GM23338 (cell line): ENCODE results near the gene CHMP1B. TPM values are rescaled to one million over a fixed set of nuclear protein-coding genes. Genes with fewer than 3 reads are reported as not detected.

Source experiments
- ATAC-seq: fragments of 200-7000 bp; cut with Tn5 transposase; 3 replicates; pipeline ENCODE4 v1.9.1; 2020
- DNase-seq: peaks from one replicate; pipeline ENCODE4 v3.0.0-alpha.2; 2015; ENCODE audit warnings: low spot score
- H2AFZ ChIP-seq: fragments of 200-600 bp; sonication (generic); 2 replicates; pipeline ENCODE4 v1.8.0; 2016; ENCODE audit warnings: antibody characterized with exemption, mild to moderate bottlenecking, moderate library complexity
- H3F3A ChIP-seq: fragments of 200-600 bp; sonication (generic); replicated peaks from 2 replicates; pipeline ENCODE4 v1.8.0; 2017; ENCODE audit warnings: antibody characterized with exemption, mixed run types, low read depth
- H3K27ac ChIP-seq: fragments of 200-600 bp; sonication (generic); 2 replicates; pipeline ENCODE4 v1.6.1; 2016; ENCODE audit warnings: low read depth
- H3K27me3 ChIP-seq: fragments of 200-600 bp; sonication (generic); 2 replicates; pipeline ENCODE4 v1.8.0; 2016; ENCODE audit warnings: mild to moderate bottlenecking, mixed run types, moderate library complexity; ENCODE audit not compliant: insufficient read depth
- H3K36me3 ChIP-seq: fragments of 200-600 bp; sonication (generic); 2 replicates; pipeline ENCODE4 v1.8.0; 2016; ENCODE audit warnings: mild to moderate bottlenecking; ENCODE audit not compliant: insufficient read depth
- H3K4me1 ChIP-seq: fragments of 200-600 bp; sonication (generic); 2 replicates; pipeline ENCODE4 v1.8.0; 2016; ENCODE audit warnings: mild to moderate bottlenecking, moderate library complexity; ENCODE audit not compliant: insufficient read depth
- H3K4me2 ChIP-seq: fragments of 200-600 bp; sonication (generic); 2 replicates; pipeline ENCODE4 v1.7.1; 2017; ENCODE audit warnings: mixed run types
- H3K4me3 ChIP-seq: fragments of 200-600 bp; sonication (generic); 2 replicates; pipeline ENCODE4 v1.6.1; 2016; ENCODE audit warnings: mixed run types
- H3K79me2 ChIP-seq: fragments of 200-600 bp; sonication (generic); replicated peaks from 2 replicates; pipeline ENCODE4 v1.8.0; 2017; ENCODE audit warnings: mild to moderate bottlenecking; ENCODE audit not compliant: insufficient read depth
- H3K9me2 ChIP-seq: fragments of 200-600 bp; sonication (generic); 2 replicates; pipeline ENCODE4 v1.8.0; 2017; ENCODE audit not compliant: insufficient read depth
- H4K20me1 ChIP-seq: fragments of 200-600 bp; sonication (generic); replicated peaks from 2 replicates; pipeline ENCODE4 v1.8.0; 2017; ENCODE audit warnings: mild to moderate bottlenecking; ENCODE audit not compliant: insufficient read depth
- H3K27ac Mint-ChIP-seq: 2 replicates; pipeline ENCODE4 v1.8.0; 2020; ENCODE audit warnings: inconsistent platforms, mild to moderate bottlenecking, moderate library complexity, mixed read lengths
- H3K27me3 Mint-ChIP-seq: 3 replicates; pipeline ENCODE4 v1.8.0; 2022; ENCODE audit warnings: low read depth, mild to moderate bottlenecking, moderate library complexity, mixed read lengths, inconsistent platforms; ENCODE audit not compliant: insufficient read depth, poor library complexity
- H3K36me3 Mint-ChIP-seq: 3 replicates; pipeline ENCODE4 v1.8.0; 2021; ENCODE audit warnings: low read depth, mild to moderate bottlenecking, inconsistent platforms, moderate library complexity, mixed read lengths
- H3K4me1 Mint-ChIP-seq: 3 replicates; pipeline ENCODE4 v1.8.0; 2020; ENCODE audit warnings: mild to moderate bottlenecking, inconsistent platforms, mixed read lengths
- H3K4me3 Mint-ChIP-seq: 3 replicates; pipeline ENCODE4 v1.8.0; 2021; ENCODE audit warnings: moderate library complexity, mild to moderate bottlenecking, inconsistent platforms, mixed read lengths
- H3K9me3 Mint-ChIP-seq: 3 replicates; pipeline ENCODE4 v1.8.0; 2020; ENCODE audit warnings: moderate library complexity, mild to moderate bottlenecking, inconsistent platforms, mixed read lengths
- CREB1 ChIP-seq: fragments of 250-450 bp; sonication (Bioruptor Pico); IDR thresholded peaks from 2 replicates; pipeline ENCODE4 v1.5.0; 2020; ENCODE audit warnings: low read depth, mild to moderate bottlenecking, moderate library complexity
- EZH2phosphoT487 ChIP-seq: fragments of 200-600 bp; sonication (generic); IDR thresholded peaks from one replicate; pipeline ENCODE4 v1.8.1; 2018; ENCODE audit warnings: antibody characterized with exemption; ENCODE audit not compliant: unreplicated experiment
- JUNB ChIP-seq: IDR thresholded peaks from one replicate; pipeline ENCODE4 v1.6.1; 2016; ENCODE audit warnings: antibody characterized with exemption; ENCODE audit not compliant: unreplicated experiment
- STAT1 ChIP-seq: IDR thresholded peaks from one replicate; pipeline ENCODE4 v1.6.1; 2016; ENCODE audit warnings: antibody characterized with exemption; ENCODE audit not compliant: unreplicated experiment
- ZNF114 ChIP-seq: fragments of 250-450 bp; sonication (Bioruptor Pico); IDR thresholded peaks from 2 replicates; pipeline ENCODE4 v1.5.0; 2020; ENCODE audit warnings: mild to moderate bottlenecking, moderate library complexity
- ZNF331 ChIP-seq: fragments of 250-450 bp; sonication (Bioruptor Pico); IDR thresholded peaks from 2 replicates; pipeline ENCODE4 v1.5.0; 2020; ENCODE audit warnings: low read depth, mild to moderate bottlenecking, moderate library complexity
- polyA plus RNA-seq: library from polyadenylated mRNA; unstranded; fragments of >200 nt; fragmentation: Nextera tagmentation; extraction: Ambion mirVana; gene quantifications from 2 replicates; pipeline ENCODE4 v1.2.1, GENCODE V29; 2016
- total RNA-seq: library from RNA; depleted of rRNA; stranded (reverse); fragments of >200 nt; shearing (Covaris generic); gene quantifications from 2 replicates; pipeline ENCODE4 v1.2.3, GENCODE V29; 2014
- TF ChIP-seq, protein P1 (sequence below): fragments of 250-450 bp; sonication (Bioruptor Pico); IDR thresholded peaks from 2 replicates; pipeline ENCODE4 v1.5.0; 2020; ENCODE audit warnings: mild to moderate bottlenecking, moderate library complexity
- TF ChIP-seq, protein P2 (sequence below), 2 experiments: fragments of 200-600 bp in 1 of 2; sonication (generic) in 1 of 2; conservative IDR thresholded peaks; 2 replicates each; pipeline versions ENCODE4 v1.5.1 to v1.6.1; 2016 to 2017; ENCODE audit warnings: antibody characterized with exemption in 2 of 2, low read depth in 2 of 2, mild to moderate bottlenecking in 2 of 2, moderate library complexity in 1 of 2
- TF ChIP-seq, protein P3 (sequence below): IDR thresholded peaks from one replicate; pipeline ENCODE4 v1.6.1; 2018; ENCODE audit warnings: antibody characterized with exemption; ENCODE audit not compliant: unreplicated experiment

The CHMP1B gene
- total and polyA plus RNA-seq, 2 experiments from 2014 or later, result 41.8 to 52.1 TPM

DNA sequence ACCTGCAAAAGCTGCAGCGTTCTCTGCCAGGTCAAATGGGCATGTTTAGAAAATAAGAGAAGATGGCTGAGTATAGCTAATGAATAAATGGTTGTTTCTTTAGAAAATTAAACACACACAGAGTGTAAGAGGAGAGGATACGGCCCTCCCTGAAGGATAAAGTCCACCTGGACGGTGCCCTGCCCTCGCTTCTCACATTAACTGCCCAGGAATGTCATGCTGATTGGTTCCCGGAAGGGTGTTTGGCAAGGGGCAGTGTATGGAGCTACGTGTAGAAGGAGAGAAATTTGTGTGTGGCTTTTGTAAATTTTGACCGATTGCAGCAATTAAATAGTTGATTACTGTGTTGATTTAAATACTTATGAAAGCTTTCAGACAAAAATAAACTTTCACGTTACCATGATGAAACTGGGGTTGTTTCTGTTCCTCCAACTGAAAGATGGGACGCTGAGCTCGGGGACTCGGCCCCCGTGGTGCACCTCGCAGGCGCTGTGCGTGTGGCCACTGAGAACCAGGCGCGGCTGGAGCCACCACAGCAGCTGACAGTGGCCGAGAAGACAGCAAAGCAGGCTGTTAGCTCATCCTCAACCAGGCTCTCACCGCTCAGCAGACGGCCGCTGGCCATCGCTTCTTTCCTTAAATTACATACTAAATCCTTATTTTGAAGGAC lies 34.2 kb downstream of the CHMP1B start (continued):
- TF ChIP-seq, protein P1, sequence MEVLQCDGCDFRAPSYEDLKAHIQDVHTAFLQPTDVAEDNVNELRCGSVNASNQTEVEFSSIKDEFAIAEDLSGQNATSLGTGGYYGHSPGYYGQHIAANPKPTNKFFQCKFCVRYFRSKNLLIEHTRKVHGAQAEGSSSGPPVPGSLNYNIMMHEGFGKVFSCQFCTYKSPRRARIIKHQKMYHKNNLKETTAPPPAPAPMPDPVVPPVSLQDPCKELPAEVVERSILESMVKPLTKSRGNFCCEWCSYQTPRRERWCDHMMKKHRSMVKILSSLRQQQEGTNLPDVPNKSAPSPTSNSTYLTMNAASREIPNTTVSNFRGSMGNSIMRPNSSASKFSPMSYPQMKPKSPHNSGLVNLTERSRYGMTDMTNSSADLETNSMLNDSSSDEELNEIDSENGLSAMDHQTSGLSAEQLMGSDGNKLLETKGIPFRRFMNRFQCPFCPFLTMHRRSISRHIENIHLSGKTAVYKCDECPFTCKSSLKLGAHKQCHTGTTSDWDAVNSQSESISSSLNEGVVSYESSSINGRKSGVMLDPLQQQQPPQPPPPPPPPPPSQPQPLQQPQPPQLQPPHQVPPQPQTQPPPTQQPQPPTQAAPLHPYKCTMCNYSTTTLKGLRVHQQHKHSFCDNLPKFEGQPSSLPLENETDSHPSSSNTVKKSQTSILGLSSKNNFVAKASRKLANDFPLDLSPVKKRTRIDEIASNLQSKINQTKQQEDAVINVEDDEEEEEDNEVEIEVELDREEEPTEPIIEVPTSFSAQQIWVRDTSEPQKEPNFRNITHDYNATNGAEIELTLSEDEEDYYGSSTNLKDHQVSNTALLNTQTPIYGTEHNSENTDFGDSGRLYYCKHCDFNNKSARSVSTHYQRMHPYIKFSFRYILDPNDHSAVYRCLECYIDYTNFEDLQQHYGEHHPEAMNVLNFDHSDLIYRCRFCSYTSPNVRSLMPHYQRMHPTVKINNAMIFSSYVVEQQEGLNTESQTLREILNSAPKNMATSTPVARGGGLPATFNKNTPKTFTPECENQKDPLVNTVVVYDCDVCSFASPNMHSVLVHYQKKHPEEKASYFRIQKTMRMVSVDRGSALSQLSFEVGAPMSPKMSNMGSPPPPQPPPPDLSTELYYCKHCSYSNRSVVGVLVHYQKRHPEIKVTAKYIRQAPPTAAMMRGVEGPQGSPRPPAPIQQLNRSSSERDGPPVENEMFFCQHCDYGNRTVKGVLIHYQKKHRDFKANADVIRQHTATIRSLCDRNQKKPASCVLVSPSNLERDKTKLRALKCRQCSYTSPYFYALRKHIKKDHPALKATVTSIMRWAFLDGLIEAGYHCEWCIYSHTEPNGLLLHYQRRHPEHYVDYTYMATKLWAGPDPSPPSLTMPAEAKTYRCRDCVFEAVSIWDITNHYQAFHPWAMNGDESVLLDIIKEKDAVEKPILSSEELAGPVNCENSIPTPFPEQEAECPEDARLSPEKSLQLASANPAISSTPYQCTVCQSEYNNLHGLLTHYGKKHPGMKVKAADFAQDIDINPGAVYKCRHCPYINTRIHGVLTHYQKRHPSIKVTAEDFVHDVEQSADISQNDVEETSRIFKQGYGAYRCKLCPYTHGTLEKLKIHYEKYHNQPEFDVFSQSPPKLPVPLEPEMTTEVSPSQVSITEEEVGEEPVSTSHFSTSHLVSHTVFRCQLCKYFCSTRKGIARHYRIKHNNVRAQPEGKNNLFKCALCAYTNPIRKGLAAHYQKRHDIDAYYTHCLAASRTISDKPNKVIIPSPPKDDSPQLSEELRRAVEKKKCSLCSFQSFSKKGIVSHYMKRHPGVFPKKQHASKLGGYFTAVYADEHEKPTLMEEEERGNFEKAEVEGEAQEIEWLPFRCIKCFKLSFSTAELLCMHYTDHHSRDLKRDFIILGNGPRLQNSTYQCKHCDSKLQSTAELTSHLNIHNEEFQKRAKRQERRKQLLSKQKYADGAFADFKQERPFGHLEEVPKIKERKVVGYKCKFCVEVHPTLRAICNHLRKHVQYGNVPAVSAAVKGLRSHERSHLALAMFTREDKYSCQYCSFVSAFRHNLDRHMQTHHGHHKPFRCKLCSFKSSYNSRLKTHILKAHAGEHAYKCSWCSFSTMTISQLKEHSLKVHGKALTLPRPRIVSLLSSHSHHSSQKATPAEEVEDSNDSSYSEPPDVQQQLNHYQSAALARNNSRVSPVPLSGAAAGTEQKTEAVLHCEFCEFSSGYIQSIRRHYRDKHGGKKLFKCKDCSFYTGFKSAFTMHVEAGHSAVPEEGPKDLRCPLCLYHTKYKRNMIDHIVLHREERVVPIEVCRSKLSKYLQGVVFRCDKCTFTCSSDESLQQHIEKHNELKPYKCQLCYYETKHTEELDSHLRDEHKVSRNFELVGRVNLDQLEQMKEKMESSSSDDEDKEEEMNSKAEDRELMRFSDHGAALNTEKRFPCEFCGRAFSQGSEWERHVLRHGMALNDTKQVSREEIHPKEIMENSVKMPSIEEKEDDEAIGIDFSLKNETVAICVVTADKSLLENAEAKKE, result no peak
- TF ChIP-seq EZH2phosphoT487, result no peak
- TF ChIP-seq STAT1, result no peak

DNA sequence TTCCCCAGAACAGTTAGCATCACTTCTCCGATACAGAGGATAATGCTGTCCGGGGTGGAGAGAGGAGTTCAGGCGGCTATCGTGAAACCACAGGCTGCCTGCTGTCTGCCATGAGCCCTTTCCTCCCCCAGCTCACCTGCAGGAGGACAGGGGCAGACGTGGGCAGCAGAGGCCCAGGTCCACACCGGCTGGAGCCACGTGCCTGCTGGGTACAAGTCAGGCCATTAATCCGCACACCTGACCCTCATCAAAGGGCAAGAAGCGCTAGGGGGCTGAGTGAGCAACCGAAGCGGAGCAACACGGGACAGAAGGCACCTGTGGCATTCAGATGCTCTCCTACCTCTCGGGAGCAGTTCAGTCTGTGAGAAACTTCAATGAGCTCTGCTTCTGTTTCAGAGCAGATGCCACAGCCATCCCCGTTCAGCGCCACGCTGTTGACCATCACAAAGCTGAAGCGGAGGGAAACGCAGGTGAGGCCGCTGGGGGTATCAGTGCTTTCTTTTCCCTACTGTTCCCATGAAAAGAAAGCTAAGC lies 35.4 kb downstream of the CHMP1B start:
- Mint-ChIP-seq H3K27ac (peak overlapping the region; percentile 40; the same call in 1 of the 2 replicates), H3K4me1 (peaks cover 16% of the 10 kb centered on the region), H3K27me3 (peaks cover 5% of the 10 kb centered on the region), H3K4me3 (no peak overlapping the region), H3K36me3 (peaks cover 27% of the 10 kb centered on the region; the same call in 2 of the 3 replicates), H3K9me3 (no peaks in the 10 kb centered on the region)
- Histone ChIP-seq H2AFZ (no peak overlapping the region), H3K79me2 (no peaks in the 10 kb centered on the region), H3K4me2 (no peak overlapping the region), H3F3A (no peaks in the 10 kb centered on the region), H3K4me3 (no peak overlapping the region), H3K9me2 (no peaks in the 10 kb centered on the region), H4K20me1 (no peaks in the 10 kb centered on the region), H3K36me3 (0 out of 2 replicates have a peak, but pooled peaks cover 7% of the 10 kb centered on the region), H3K27ac (no peak overlapping the region), H3K27me3 (no peaks in the 10 kb centered on the region), H3K4me1 (no peaks in the 10 kb centered on the region)
- DNase-seq (no peak), ATAC-seq (peak; percentile 71)
- TF ChIP-seq ZNF331 (no peak), STAT1 (no peak), ZNF114 (no peak), CREB1 (CRISPR knock-in tag) (no peak), JUNB (no peak)
- TF ChIP-seq, protein P2, sequence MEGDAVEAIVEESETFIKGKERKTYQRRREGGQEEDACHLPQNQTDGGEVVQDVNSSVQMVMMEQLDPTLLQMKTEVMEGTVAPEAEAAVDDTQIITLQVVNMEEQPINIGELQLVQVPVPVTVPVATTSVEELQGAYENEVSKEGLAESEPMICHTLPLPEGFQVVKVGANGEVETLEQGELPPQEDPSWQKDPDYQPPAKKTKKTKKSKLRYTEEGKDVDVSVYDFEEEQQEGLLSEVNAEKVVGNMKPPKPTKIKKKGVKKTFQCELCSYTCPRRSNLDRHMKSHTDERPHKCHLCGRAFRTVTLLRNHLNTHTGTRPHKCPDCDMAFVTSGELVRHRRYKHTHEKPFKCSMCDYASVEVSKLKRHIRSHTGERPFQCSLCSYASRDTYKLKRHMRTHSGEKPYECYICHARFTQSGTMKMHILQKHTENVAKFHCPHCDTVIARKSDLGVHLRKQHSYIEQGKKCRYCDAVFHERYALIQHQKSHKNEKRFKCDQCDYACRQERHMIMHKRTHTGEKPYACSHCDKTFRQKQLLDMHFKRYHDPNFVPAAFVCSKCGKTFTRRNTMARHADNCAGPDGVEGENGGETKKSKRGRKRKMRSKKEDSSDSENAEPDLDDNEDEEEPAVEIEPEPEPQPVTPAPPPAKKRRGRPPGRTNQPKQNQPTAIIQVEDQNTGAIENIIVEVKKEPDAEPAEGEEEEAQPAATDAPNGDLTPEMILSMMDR (conservative IDR thresholded peaks at IDR 0.05; ENCODE audit: low read depth in 2 of 2), result no peak
- TF ChIP-seq, protein P3, sequence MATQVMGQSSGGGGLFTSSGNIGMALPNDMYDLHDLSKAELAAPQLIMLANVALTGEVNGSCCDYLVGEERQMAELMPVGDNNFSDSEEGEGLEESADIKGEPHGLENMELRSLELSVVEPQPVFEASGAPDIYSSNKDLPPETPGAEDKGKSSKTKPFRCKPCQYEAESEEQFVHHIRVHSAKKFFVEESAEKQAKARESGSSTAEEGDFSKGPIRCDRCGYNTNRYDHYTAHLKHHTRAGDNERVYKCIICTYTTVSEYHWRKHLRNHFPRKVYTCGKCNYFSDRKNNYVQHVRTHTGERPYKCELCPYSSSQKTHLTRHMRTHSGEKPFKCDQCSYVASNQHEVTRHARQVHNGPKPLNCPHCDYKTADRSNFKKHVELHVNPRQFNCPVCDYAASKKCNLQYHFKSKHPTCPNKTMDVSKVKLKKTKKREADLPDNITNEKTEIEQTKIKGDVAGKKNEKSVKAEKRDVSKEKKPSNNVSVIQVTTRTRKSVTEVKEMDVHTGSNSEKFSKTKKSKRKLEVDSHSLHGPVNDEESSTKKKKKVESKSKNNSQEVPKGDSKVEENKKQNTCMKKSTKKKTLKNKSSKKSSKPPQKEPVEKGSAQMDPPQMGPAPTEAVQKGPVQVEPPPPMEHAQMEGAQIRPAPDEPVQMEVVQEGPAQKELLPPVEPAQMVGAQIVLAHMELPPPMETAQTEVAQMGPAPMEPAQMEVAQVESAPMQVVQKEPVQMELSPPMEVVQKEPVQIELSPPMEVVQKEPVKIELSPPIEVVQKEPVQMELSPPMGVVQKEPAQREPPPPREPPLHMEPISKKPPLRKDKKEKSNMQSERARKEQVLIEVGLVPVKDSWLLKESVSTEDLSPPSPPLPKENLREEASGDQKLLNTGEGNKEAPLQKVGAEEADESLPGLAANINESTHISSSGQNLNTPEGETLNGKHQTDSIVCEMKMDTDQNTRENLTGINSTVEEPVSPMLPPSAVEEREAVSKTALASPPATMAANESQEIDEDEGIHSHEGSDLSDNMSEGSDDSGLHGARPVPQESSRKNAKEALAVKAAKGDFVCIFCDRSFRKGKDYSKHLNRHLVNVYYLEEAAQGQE, result no peak
